Fibroblast of lung (primary cell): Measurements from ENCODE around the gene GALNT18.

Experiments
- EZH2 ChIP-seq: IDR thresholded peaks from 2 replicates; pipeline ENCODE4 v1.5.1; 2012; ENCODE audit warnings: low read length, control low read depth, mild to moderate bottlenecking; ENCODE audit errors: missing control alignments
- TF ChIP-seq, protein P1 (sequence below), 2 donors: IDR thresholded peaks in 1 of 2; conservative IDR thresholded peaks in 1 of 2; 1 replicate in 1 of 2; 2 replicates in 1 of 2; pipeline ENCODE4 v1.5.1; 2011 to 2012; ENCODE audit warnings: low read length in 2 of 2, control low read depth in 1 of 2, inconsistent platforms in 1 of 2, low read depth in 1 of 2, mild to moderate bottlenecking in 1 of 2

DNA sequence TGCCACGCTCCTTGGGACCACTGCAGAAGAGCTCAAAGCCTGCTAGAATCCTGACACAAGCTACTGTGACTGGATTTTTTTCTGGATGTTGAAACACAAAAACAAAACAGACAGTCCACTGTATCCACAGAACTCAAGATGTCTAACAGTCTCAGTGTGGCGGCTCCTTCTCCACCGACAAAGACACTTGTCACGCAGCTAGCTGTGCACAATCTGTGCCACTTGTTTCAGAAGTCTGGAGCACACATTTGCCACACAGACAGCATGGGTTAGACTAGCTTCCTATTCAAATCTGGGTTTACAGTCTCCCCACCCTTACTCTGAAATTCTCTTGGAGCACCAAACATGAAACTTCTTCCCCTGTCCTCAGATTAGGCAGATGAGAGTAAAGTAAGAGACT is 99.2 kb downstream of the GALNT18 start:
- TF ChIP-seq, protein P1, sequence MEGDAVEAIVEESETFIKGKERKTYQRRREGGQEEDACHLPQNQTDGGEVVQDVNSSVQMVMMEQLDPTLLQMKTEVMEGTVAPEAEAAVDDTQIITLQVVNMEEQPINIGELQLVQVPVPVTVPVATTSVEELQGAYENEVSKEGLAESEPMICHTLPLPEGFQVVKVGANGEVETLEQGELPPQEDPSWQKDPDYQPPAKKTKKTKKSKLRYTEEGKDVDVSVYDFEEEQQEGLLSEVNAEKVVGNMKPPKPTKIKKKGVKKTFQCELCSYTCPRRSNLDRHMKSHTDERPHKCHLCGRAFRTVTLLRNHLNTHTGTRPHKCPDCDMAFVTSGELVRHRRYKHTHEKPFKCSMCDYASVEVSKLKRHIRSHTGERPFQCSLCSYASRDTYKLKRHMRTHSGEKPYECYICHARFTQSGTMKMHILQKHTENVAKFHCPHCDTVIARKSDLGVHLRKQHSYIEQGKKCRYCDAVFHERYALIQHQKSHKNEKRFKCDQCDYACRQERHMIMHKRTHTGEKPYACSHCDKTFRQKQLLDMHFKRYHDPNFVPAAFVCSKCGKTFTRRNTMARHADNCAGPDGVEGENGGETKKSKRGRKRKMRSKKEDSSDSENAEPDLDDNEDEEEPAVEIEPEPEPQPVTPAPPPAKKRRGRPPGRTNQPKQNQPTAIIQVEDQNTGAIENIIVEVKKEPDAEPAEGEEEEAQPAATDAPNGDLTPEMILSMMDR (conservative IDR thresholded peaks at IDR 0.05 in 1 of 2, IDR thresholded peaks at IDR 0.05 in 1 of 2; ENCODE audit: low read depth in 1 of 2, low read length in 2 of 2) = no peak
- no peak for TF ChIP-seq EZH2
